A673 (cell line): Measurements from ENCODE around the gene CELF3. TPM values are rescaled to one million over a fixed set of nuclear protein-coding genes. Genes with fewer than 3 reads are reported as not detected.

Experiments used
- BruUV-seq: library from RNA; stranded (reverse); fragments of 400-500 nt; replicated peaks from 2 replicates; lab custom pipeline; 2021; lab: Mats Ljungman, UMichigan
- CTCF ChIA-PET: fragments of 300-600 bp; sonication (Branson Sonifier 250); formaldehyde crosslinking; loops from one replicate; lab custom pipeline; 2022; ENCODE audit warnings: antibody characterized with exemption; lab: Charles Lee
- POLR2A ChIA-PET: fragments of 300-600 bp; sonication (Branson Sonifier 250); formaldehyde crosslinking; loops from one replicate; lab custom pipeline; 2022; ENCODE audit warnings: antibody characterized with exemption; ENCODE audit not compliant: low non-redundant PET; lab: Charles Lee
- DNase-seq: peaks from one replicate; pipeline ENCODE4 v3.0.0-alpha.2; 2015; ENCODE audit warnings: low spot score
- H3K27ac ChIP-seq: fragments of 200-600 bp; sonication (generic); 2 replicates; pipeline ENCODE4 v1.5.1; 2016; ENCODE audit warnings: mixed run types, low read depth, mild to moderate bottlenecking, mixed read lengths, antibody characterized with exemption, low read length; ENCODE audit not compliant: poor library complexity, severe bottlenecking
- H3K27me3 ChIP-seq: fragments of 200-600 bp; sonication (generic); replicated peaks from 2 replicates; pipeline ENCODE4 v1.6.1; 2017; ENCODE audit warnings: mixed run types, low read depth, mild to moderate bottlenecking, mixed read lengths, antibody characterized with exemption, low read length; ENCODE audit not compliant: insufficient read depth, poor library complexity
- H3K36me3 ChIP-seq: fragments of 200-600 bp; sonication (generic); 2 replicates; pipeline ENCODE4 v1.6.1; 2016; ENCODE audit warnings: mixed run types, mild to moderate bottlenecking, mixed read lengths, antibody characterized with exemption, low read length; ENCODE audit not compliant: insufficient read depth, poor library complexity, severe bottlenecking
- H3K4me1 ChIP-seq: fragments of 200-600 bp; sonication (generic); 2 replicates; pipeline ENCODE4 v1.6.1; 2017; ENCODE audit warnings: mixed run types, mild to moderate bottlenecking, mixed read lengths, antibody characterized with exemption, low read length; ENCODE audit not compliant: insufficient read depth, poor library complexity, severe bottlenecking
- H3K4me3 ChIP-seq: fragments of 200-600 bp; sonication (generic); 2 replicates; pipeline ENCODE4 v1.5.1; 2016; ENCODE audit warnings: low read depth, mixed run types, mild to moderate bottlenecking, mixed read lengths, low read length; ENCODE audit not compliant: poor library complexity, severe bottlenecking
- H3K9me3 ChIP-seq: fragments of 200-600 bp; sonication (generic); 2 replicates; pipeline ENCODE4 v1.6.1; 2016; ENCODE audit warnings: mixed run types, low read depth, mild to moderate bottlenecking, mixed read lengths, antibody characterized with exemption, low read length; ENCODE audit not compliant: poor library complexity, severe bottlenecking
- CTCF ChIP-seq: fragments of 300-800, 200-600 bp; sonication (generic); conservative IDR thresholded peaks from 2 replicates; pipeline ENCODE4 v1.5.1; 2017; ENCODE audit warnings: low read depth, mild to moderate bottlenecking, antibody characterized with exemption, low read length, moderate library complexity, mixed read lengths
- EZH2 ChIP-seq: fragments of 200-600 bp; sonication (generic); IDR thresholded peaks from 2 replicates; pipeline ENCODE4 v1.6.1; 2017; ENCODE audit warnings: borderline replicate concordance, low read depth, mild to moderate bottlenecking, mixed read lengths, antibody characterized with exemption, low read length; ENCODE audit not compliant: poor library complexity, severe bottlenecking
- intact Hi-C: fragments of 100-400 bp; cut with micrococcal nuclease; formaldehyde crosslinking; loops from one replicate; pipeline ENCODE4 v1.10.0; 2022; ENCODE audit not compliant: unreplicated experiment
- total RNA-seq: library from RNA; stranded (reverse); gene quantifications from 2 replicates; pipeline ENCODE4 v1.2.3, GENCODE V29; 2021

CELF3 gene
- total RNA-seq, 1 experiment from 2014 or later, result not detected

- Histone ChIP-seq H3K4me3 (no peak overlapping the region), H3K27ac (no peak overlapping the region), H3K4me1 (no peaks in the 10 kb centered on the region), H3K9me3 (no peaks in the 10 kb centered on the region), H3K36me3 (no peaks in the 10 kb centered on the region), H3K27me3 (peaks cover 45% of the 10 kb centered on the region)
- BruUV-seq, result no TSS peak
- ChIA-PET CTCF (no interaction called here), POLR2A (no interaction called here)
- DNase-seq, result no peak
- intact Hi-C loops, result no loop called here
- TF ChIP-seq EZH2 (no peak), CTCF (no peak)
Observed at GRCh38 chr1:151729157-151729965, 12.8 kb upstream of the CELF3 start.

- no peak for DNase-seq
- CTCF ChIA-PET, result no interaction called here
- no peak overlapping the region for H3K4me3 ChIP-seq
Observed at GRCh38 chr1:151728151-151729054, 11.8 kb upstream of the CELF3 start.

More at GRCh38 chr1:151728151-151729054, 11.8 kb upstream of the CELF3 start:
- Histone ChIP-seq H3K9me3 (no peaks in the 10 kb centered on the region), H3K4me1 (no peaks in the 10 kb centered on the region), H3K36me3 (no peaks in the 10 kb centered on the region), H3K27me3 (peaks cover 54% of the 10 kb centered on the region), H3K27ac (no peak overlapping the region)
- TF ChIP-seq CTCF (no peak), EZH2 (no peak)
- no TSS peak for BruUV-seq
- POLR2A ChIA-PET, result no interaction called here
- intact Hi-C loops, result no loop called here
